Islet precursor cell (in vitro differentiated cells): ENCODE results near the gene RANBP3.
A peak's percentile ranks its signal among the peaks of the same experiment; 100 is the strongest.

Experiments
- DNase-seq: peaks from one replicate; pipeline ENCODE4 v3.0.0-alpha.2; 2018

Gene RANBP3

GRCh38 chr19:5921516-5922160 lies 56.3 kb downstream of the RANBP3 start:
- no peak for DNase-seq

GRCh38 chr19:5918463-5919079 lies 59.4 kb downstream of the RANBP3 start:
- DNase-seq, result no peak

- no peak for DNase-seq
These were observed 60.4 kb downstream of the RANBP3 start for GRCh38 chr19:5917431-5918107.

GRCh38 chr19:5916181-5916708 lies 61.7 kb downstream of the RANBP3 start:
- no peak for DNase-seq

- DNase-seq, result no peak
These were observed 62.2 kb downstream of the RANBP3 start for GRCh38 chr19:5915782-5916165.

- peak; percentile 90 for DNase-seq
These were observed 62.8 kb downstream of the RANBP3 start for GRCh38 chr19:5914946-5915781.

- DNase-seq, result no peak
These were observed 63.6 kb downstream of the RANBP3 start for GRCh38 chr19:5914358-5914774.

GRCh38 chr19:5913739-5914357 lies 64.1 kb downstream of the RANBP3 start, which contains the start of gene CAPS:
CAPS (plus strand) TSS chr19:5914254; CDS start chr19:5914407, 153 bp downstream.
- no peak for DNase-seq

- DNase-seq, result no peak
These were observed 66.6 kb downstream of the RANBP3 start for GRCh38 chr19:5911366-5911765.

GRCh38 chr19:5910638-5910907 lies 67.4 kb downstream of the RANBP3 start:
- no peak for DNase-seq

- DNase-seq, result no peak
These were observed 69.0 kb downstream of the RANBP3 start for GRCh38 chr19:5908773-5909442.

GRCh38 chr19:5907241-5907640 lies 70.7 kb downstream of the RANBP3 start:
- no peak for DNase-seq

- DNase-seq, result no peak
These were observed 72.7 kb downstream of the RANBP3 start for GRCh38 chr19:5905114-5905778.

- peak; percentile 100 for DNase-seq
These were observed 73.4 kb downstream of the RANBP3 start, which contains the start of gene VMAC for GRCh38 chr19:5904352-5905113. VMAC (plus strand) TSS chr19:5904872; CDS start chr19:5904891, 19 bp downstream.

GRCh38 chr19:5903624-5904351 lies 74.2 kb downstream of the RANBP3 start, which contains the start of gene NDUFA11:
NDUFA11 (minus strand) TSS chr19:5903790; CDS start chr19:5903708, 82 bp downstream.
- DNase-seq, result peak; percentile 97

GRCh38 chr19:5903056-5903623 lies 74.8 kb downstream of the RANBP3 start:
- no peak for DNase-seq

GRCh38 chr19:5900976-5901375 lies 77.0 kb downstream of the RANBP3 start:
- DNase-seq, result no peak

- DNase-seq, result no peak
These were observed 78.0 kb downstream of the RANBP3 start for GRCh38 chr19:5899728-5900526.
